SK-N-SH treated with all-trans-retinoic acid at 6 μM for 48 hours (cell line): ENCODE data around the gene MZB1.

Source experiments
- ATAC-seq: fragments of 200-7000 bp; cut with Tn5 transposase; 3 replicates; pipeline ENCODE4 v1.9.1; 2020; ENCODE audit warnings: mild to moderate bottlenecking, moderate library complexity
- ARNTL ChIP-seq: fragments of 450-650 bp; formaldehyde crosslinking; IDR thresholded peaks from 2 replicates; pipeline ENCODE4 v1.5.0; 2020; ENCODE audit warnings: low read depth, mild to moderate bottlenecking, moderate library complexity, borderline replicate concordance
- BACH2 ChIP-seq: fragments of 250-450 bp; sonication (Bioruptor Pico); IDR thresholded peaks from 2 replicates; pipeline ENCODE4 v1.9.0; 2021; ENCODE audit warnings: mild to moderate bottlenecking, borderline replicate concordance
- CSDC2 ChIP-seq: fragments of 250-450 bp; sonication (Bioruptor Pico); IDR thresholded peaks from 2 replicates; pipeline ENCODE4 v1.5.0; 2020; ENCODE audit warnings: mild to moderate bottlenecking, moderate library complexity
- CSRNP3 ChIP-seq: fragments of 250-450 bp; sonication (Bioruptor Pico); IDR thresholded peaks from 2 replicates; pipeline ENCODE4 v1.5.1; 2021; ENCODE audit warnings: mild to moderate bottlenecking, moderate library complexity
- GLIS3 ChIP-seq: fragments of 250-450 bp; sonication (Bioruptor Pico); IDR thresholded peaks from 2 replicates; pipeline ENCODE4 v1.5.0; 2020; ENCODE audit warnings: mild to moderate bottlenecking, moderate library complexity
- ISL1 ChIP-seq: fragments of 250-450 bp; sonication (Bioruptor Pico); IDR thresholded peaks from 2 replicates; pipeline ENCODE4 v2.1.2; 2022; ENCODE audit warnings: mild to moderate bottlenecking, moderate library complexity
- OSR1 ChIP-seq: fragments of 250-450 bp; sonication (Bioruptor Pico); IDR thresholded peaks from 2 replicates; pipeline ENCODE4 v1.8.0; 2022; ENCODE audit warnings: moderate library complexity, mild to moderate bottlenecking, inconsistent platforms
- PPARA ChIP-seq: fragments of 250-450 bp; sonication (Bioruptor Pico); IDR thresholded peaks from 2 replicates; pipeline ENCODE4 v1.5.0; 2020; ENCODE audit warnings: mild to moderate bottlenecking, borderline replicate concordance
- RARB ChIP-seq: fragments of 250-450 bp; sonication (Bioruptor Pico); IDR thresholded peaks from 2 replicates; pipeline ENCODE4 v1.8.0; 2021; ENCODE audit warnings: mild to moderate bottlenecking, moderate library complexity
- SNAI2 ChIP-seq: fragments of 250-450 bp; sonication (Bioruptor Pico); IDR thresholded peaks from 2 replicates; pipeline ENCODE4 v1.5.0; 2020; ENCODE audit warnings: mild to moderate bottlenecking, moderate library complexity
- TCF4 ChIP-seq: fragments of 250-450 bp; sonication (Bioruptor Pico); IDR thresholded peaks from 2 replicates; pipeline ENCODE4 v1.8.0; 2021; ENCODE audit warnings: mild to moderate bottlenecking, moderate library complexity, borderline replicate concordance
- TOX ChIP-seq: fragments of 250-450 bp; sonication (Bioruptor Pico); IDR thresholded peaks from 2 replicates; pipeline ENCODE4 v1.8.0; 2021; ENCODE audit warnings: mild to moderate bottlenecking, moderate library complexity, borderline replicate concordance
- TSHZ2 ChIP-seq: fragments of 250-450 bp; sonication (Bioruptor Pico); IDR thresholded peaks from 2 replicates; pipeline ENCODE4 v1.5.0; 2020; ENCODE audit warnings: mild to moderate bottlenecking, moderate library complexity
- ZNF565 ChIP-seq: fragments of 450-650 bp; formaldehyde crosslinking; conservative IDR thresholded peaks from 2 replicates; pipeline ENCODE4 v1.5.0; 2020; ENCODE audit warnings: low read depth, mild to moderate bottlenecking, moderate library complexity
- ZNF8 ChIP-seq: fragments of 450-650 bp; formaldehyde crosslinking; IDR thresholded peaks from 2 replicates; pipeline ENCODE4 v1.5.0; 2020; ENCODE audit warnings: mild to moderate bottlenecking, moderate library complexity
- TF ChIP-seq, protein P1 (sequence below): fragments of 250-450 bp; sonication (Bioruptor Pico); IDR thresholded peaks from 2 replicates; pipeline ENCODE4 v1.8.0; 2020; ENCODE audit warnings: mild to moderate bottlenecking, moderate library complexity, borderline replicate concordance

MZB1 gene

GRCh38 chr5:139369181-139369580 is 20.5 kb downstream of the MZB1 start:
- peak; percentile 78 for ATAC-seq
- TF ChIP-seq ZNF565 (CRISPR knock-in tag) (no peak), OSR1 (CRISPR knock-in tag) (no peak), TCF4 (CRISPR knock-in tag) (no peak), PPARA (CRISPR knock-in tag) (no peak), TSHZ2 (CRISPR knock-in tag) (no peak), SNAI2 (CRISPR knock-in tag) (no peak), CSDC2 (no peak), TOX (CRISPR knock-in tag) (no peak)
- TF ChIP-seq, all 23 proteins: peak for 0

- ATAC-seq: peak; percentile 30
- TF ChIP-seq CSDC2 (no peak), ZNF8 (CRISPR knock-in tag) (no peak), OSR1 (CRISPR knock-in tag) (no peak), ISL1 (no peak), BACH2 (CRISPR knock-in tag) (no peak), CSRNP3 (CRISPR knock-in tag) (no peak), ARNTL (CRISPR knock-in tag) (no peak), RARB (CRISPR knock-in tag) (no peak), TSHZ2 (CRISPR knock-in tag) (no peak), TCF4 (CRISPR knock-in tag) (no peak)
- TF ChIP-seq, protein P1, sequence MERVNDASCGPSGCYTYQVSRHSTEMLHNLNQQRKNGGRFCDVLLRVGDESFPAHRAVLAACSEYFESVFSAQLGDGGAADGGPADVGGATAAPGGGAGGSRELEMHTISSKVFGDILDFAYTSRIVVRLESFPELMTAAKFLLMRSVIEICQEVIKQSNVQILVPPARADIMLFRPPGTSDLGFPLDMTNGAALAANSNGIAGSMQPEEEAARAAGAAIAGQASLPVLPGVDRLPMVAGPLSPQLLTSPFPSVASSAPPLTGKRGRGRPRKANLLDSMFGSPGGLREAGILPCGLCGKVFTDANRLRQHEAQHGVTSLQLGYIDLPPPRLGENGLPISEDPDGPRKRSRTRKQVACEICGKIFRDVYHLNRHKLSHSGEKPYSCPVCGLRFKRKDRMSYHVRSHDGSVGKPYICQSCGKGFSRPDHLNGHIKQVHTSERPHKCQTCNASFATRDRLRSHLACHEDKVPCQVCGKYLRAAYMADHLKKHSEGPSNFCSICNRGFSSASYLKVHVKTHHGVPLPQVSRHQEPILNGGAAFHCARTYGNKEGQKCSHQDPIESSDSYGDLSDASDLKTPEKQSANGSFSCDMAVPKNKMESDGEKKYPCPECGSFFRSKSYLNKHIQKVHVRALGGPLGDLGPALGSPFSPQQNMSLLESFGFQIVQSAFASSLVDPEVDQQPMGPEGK (CRISPR knock-in tag): no peak
These were observed 21.1 kb downstream of the MZB1 start for GRCh38 chr5:139368613-139369012.

DNA sequence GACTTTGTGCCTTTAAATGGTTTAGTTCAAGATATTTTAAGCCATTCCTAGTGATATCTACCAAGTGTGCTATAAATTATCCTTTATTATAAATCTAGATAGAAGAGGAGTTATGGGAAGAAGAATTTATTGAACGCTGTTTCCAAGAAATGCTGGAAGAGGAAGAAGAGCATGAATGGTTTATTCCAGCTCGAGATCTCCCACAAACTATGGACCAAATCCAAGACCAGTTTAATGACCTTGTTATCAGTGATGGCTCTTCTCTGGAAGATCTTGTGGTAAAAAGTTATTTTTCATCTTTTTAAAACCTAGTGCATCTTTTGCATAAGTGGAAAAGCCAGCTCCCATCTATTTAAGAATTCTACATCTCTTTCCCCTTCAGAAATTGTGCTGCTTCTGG is 25.2 kb downstream of the MZB1 start:
- ATAC-seq: no peak
- TF ChIP-seq TSHZ2 (CRISPR knock-in tag) (no peak), PPARA (CRISPR knock-in tag) (no peak), GLIS3 (CRISPR knock-in tag) (no peak), ZNF565 (CRISPR knock-in tag) (no peak), RARB (CRISPR knock-in tag) (no peak)
